GM18498 (cell line): Measurements from ENCODE around the gene RIMS1.

Source experiments
- ATAC-seq: cut with Tn5 transposase; IDR thresholded peaks from one replicate; pipeline ENCODE4 v1.9.1; 2021; ENCODE audit warnings: mild to moderate bottlenecking, moderate library complexity; ENCODE audit not compliant: unreplicated experiment

The RIMS1 gene

DNA sequence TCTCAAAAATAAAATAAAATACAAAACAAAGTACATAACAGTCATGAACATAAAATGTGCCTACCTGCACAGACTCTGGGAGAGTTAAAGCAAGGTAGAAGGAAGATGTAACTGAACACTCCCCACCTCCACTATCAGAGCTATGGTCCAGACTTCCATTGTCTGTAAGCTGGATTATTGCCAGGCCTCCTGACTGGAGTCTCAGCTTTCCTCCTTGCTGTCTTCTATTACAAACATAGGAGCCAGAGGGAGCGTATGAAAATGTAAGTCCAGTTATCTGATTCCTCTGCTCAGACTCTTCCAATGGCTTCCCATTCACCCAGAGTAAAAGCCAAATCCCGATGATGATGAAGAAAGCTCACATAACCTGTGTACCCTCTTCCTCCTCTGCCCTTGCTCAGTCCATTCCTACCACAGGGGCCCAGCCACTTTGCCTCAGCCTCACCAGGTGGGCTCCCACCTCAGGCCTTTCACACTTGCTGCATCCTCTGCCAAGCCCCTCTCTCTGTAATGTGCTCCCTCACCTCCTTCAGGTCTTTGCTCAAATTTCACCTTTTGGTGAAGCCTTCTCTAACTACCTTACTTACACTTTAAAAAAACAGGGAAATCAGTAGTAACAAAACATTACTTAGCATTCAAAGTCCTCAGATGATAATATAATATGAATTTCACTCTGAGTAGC lies 194.1 kb downstream of the RIMS1 start:
- ATAC-seq: no peak

DNA sequence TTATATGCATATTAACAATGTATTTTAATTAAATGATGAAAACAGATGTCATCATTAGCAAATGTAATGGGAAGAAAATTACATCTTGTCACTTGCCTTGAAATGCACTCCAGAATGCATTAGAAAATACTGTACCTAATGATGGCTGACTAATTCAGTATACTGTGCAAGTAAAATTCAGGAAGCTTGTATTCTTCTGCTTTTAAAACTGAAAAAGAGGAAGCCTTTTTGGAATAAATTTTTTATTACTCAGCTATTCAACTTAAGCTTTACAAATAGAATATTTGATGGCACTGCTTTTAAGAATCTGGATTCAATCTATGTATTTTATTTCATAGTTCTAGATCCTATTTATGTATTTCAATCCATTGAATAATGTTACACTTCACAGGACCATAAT lies 195.5 kb downstream of the RIMS1 start:
- ATAC-seq: no peak

DNA sequence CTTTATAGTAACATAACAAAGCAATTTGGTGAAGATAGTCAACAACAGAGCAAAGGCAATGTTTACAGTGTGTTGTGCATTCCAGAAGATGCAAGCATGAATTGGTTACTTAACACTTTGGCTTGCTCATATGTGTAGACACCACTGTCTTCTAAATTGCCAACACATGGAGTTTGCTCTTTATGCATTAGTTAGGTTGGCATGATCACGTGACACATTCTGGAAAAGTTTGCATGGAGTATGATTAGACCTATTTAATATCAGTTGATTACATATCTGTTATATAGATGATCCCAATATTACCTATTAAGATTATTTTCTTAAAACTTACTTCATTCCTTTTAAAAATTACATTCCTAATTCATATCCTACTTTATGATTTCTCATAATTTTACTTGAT lies 197.6 kb downstream of the RIMS1 start:
- ATAC-seq: no peak

DNA sequence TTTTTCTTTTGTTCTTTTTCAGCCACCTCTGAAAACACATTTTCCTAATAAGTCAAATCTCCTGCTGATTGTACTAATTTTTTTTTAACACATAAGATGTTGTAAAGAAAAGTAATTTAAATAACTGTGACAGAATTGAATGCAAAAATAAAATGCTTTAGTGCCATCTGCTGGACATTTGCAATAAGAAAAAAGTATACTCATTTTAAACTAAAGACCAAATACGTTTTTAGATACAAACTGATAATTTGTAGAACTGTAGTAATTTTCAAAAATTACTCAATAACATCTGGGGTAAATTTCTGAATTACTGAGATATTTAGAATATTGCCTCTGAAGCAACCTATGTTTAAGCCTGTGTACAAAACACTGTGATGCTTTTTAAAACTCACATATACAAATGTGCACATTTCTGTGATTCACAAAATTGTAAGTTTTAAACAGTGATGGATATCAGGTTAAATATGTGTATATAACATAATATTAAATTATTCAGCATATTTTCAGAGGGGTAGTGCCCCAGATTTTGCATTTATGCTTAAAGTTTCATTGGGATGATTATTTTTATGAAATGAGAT lies 198.7 kb downstream of the RIMS1 start:
- ATAC-seq: no peak

DNA sequence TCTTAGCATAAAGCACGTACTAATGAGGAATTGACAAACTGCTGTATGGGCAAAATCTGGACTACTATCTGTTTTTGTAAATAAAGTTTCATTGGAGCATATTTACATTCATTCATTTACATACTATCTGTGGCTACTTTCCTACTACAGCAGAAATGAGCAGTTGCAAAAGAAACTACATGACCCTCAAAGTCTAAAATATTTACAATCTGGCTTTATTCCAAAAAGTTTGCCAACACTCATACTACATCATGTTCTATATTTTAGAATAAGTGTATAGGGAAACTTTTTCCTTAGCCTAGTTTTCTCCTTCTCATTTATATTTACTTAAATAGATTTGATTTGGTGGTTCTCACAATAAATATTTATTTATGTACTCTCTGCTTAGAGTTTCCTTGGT lies 208.2 kb downstream of the RIMS1 start:
- no peak for ATAC-seq

DNA sequence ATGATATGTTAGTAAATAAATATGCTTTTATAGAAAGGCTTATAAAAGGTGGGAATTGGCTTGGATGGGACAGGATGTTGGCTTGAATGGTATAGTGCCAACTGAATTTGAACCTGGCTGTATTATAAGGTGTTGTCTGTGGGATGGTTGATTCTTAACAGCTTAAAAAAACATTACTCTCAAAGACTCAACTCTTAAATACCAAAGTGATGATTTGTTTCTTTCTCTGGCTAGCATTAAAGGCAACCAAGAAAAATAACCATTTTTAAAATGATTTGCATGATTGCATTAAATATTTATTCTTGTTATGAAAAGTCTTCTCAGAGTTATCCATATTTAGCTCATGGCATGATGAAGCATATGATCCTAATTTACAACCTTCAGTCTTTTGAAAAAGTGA lies 216.2 kb downstream of the RIMS1 start:
- ATAC-seq: no peak

DNA sequence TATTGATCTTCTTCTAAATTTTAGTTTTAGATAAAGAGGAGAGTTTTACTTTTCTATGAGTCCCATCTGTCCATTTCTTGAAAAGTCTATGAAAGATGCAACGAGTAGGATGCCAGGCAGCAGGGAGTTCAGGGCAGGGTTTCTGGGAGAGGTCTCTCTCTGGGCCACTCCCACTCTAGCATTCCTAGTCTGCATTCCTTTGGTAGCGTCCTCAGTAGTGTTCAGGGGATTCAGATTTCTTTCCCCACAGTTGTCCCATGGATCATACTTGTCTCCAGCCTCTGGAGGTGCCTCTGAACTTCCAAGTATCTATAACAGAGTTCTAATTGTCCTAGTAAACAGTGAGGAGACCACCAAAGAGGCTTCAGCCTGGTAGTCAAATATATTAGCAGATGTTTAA lies 225.3 kb downstream of the RIMS1 start:
- no peak for ATAC-seq

DNA sequence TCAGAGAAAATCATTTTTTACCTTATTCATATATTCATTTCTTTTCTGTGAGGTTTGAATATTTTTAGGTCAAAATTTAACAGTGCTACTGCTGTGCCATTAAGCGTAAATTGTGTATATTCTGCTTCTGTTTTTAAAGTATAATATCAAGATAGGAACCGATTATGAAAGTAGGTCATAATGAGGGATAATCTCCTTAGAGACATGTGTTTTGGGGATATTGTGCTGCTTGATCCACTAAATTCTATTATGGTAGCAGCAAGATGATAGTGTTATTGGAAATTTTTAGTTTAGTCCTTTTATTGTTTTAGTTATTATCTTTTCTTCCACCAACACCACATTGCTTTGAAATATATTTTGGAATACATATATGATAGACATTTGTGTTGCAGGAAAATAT lies 244.0 kb downstream of the RIMS1 start:
- no peak for ATAC-seq

DNA sequence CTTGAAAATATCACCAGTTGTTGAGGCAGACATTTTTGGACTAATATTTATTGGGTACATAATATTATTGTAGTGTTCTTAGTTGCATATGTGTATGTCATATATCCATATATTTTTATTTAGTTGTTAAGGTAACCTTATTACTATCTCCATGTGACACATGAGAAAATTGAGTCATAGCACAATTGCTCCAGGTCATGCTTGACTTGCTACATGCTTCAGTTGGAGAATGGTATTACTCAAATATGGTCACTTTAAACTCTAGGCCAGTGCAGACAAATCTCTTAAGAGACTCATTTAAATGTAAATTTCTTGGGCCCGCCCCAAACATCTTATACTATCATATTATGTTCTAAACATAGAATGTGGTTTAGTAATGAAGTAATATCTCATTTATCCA lies 246.1 kb downstream of the RIMS1 start:
- ATAC-seq: no peak

DNA sequence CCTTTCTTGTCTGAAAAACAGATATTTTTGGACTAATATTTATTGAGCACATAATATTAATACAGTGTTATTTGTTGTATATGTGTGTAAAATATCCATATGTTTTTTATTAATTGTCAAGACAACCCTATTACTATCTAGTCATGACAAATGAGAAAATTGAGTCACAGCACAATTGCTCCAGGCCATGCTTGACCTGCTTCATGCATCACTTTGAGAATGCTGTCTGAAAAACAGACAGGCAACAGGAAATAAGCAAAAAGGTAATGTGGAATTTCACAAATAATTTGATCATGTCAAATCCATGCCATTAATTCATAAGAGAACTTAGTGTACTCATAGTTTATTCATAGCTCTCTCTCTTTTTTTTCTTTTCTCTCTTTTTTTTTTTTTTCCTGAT lies 246.5 kb downstream of the RIMS1 start:
- ATAC-seq: no peak

DNA sequence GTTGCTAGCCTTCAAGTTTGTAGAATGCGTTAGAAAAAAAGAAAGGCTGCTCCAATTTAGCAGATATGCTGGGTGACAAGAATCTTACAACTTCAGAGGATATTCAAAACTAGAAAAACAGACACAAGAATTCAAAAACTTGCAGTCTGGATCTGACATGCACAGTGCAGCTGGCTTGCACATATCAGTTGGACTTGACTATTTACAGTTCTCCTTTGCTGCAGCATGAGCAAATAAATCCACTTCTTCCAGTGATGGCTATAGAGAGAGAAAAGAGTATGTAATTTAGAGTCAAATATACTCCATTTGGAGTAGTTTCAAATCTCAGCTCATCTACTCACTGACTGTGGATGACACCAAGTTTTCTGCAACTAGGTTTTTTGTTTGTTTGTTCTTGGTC lies 247.0 kb downstream of the RIMS1 start:
- no peak for ATAC-seq

DNA sequence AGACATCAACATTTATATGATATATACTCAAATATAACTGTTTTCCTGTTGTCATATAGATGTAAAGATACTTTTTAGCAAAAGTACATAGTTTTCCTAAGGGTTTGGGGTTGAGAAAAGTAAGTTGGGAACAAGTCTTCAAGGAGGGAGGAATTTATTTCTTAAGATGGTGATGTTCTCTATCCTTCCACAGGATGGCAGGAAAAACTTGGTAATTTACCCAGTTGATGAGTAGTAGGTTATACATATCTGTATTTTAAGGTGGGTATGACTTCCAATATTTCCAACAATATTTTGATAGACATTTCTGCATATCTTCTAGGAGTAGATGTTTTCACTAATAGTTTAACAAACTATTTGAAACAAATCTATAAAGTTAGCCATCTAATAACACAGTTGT lies 254.4 kb downstream of the RIMS1 start:
- ATAC-seq: no peak

DNA sequence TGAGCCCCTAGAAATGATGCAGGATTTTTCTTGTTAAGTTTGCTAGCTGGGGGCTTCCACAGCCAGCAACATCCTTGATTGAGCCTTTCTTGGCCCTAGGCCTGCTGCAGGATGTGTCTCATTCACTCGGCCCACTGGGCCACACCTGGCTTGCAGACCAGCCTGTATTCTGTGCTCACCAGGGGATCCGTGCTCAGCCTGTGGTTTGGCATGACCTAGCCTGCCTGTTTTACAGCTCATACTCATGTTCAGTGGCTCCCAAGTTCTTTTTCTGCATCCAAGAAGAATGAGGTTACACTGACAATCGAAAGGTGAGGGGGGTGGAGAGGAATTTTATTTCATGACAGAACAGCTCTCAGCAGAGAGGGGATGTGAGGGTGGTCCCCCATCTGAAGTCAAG lies 263.4 kb downstream of the RIMS1 start:
- ATAC-seq: no peak

DNA sequence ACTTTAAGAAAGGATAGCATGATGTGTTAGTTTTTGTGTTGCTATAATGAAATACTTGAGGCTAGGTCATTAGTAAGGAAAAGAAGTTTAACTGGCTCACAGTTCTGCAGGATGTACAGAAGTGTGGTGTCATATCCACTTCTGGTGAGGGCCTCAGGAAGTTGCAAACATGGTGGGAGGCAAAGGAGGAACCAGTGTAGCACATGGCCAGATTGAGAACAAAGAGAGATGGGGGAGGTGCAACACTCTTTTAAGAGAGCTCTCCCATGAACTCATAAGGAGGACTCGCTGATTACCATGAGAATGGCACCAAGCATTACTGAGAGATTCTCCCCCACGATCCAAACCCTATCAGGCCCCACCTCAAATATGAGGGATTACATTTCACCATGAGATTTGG lies 265.4 kb downstream of the RIMS1 start:
- no peak for ATAC-seq

DNA sequence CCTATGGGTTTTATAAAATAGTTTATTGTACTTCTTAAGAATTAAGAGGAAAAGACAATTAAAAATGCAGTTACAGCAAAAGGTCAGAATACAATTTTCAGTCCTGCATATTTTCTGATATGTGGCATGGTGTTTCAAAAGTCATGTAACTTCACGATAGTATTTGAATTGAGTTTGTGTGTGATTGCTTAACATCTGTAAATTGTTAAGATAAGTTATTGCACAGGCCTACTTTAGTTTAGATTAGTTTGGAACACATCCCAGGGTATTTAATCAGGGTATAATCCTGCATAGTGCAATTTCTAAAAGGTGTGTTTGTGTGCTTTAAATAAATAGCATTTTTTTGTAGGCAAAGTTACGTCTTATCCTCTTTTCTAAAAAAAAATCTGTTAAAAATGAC lies 289.6 kb downstream of the RIMS1 start:
- no peak for ATAC-seq

DNA sequence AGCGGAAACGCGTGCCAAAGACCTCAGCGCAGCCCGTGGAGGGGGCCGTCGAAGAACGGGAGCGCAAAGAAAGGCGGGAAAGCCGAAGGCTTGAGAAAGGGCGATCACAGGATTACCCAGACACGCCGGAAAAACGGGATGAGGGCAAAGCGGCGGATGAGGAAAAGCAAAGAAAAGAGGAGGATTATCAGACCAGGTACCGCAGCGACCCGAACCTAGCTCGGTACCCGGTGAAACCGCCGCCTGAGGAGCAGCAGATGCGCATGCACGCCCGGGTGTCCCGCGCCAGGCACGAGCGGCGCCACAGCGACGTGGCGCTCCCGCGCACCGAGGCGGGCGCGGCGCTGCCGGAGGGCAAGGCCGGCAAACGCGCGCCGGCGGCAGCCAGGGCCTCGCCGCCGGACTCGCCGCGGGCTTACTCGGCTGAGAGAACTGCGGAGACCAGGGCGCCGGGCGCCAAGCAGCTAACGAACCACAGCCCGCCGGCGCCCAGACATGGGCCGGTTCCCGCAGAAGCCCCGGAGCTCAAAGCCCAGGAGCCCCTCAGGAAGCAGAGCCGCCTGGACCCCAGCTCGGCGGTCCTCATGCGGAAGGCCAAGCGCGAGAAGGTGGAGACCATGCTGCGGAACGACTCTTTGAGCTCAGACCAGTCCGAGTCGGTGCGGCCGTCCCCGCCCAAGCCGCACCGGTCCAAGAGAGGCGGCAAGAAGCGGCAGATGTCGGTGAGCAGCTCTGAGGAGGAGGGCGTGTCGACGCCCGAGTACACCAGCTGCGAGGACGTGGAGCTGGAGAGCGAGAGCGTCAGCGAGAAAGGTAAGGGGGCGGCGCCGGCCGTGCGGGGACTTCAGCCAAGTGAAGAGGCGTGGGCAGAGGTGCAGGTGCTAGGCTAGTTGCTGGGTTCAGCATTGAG lies 296.2 kb downstream of the RIMS1 start:
- peak; percentile 71 for ATAC-seq

DNA sequence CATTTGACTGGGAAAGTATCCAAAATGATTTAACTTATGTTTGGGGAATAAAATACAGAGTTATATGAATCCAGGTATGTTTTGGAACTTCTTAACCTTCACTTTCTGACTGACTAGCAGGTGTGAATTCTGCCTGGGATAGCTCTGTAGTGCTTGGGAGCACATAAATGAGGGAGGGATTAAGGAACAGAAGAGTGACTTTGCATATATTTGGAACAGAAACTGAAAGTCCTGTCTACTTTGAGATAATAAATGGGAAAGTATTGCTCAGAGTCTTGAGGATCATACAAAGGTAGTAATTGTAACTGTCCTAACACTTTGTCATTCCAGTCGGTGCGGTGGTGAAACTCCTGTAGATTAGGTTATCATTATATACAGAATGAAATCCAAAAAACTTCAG lies 317.6 kb downstream of the RIMS1 start:
- no peak for ATAC-seq

DNA sequence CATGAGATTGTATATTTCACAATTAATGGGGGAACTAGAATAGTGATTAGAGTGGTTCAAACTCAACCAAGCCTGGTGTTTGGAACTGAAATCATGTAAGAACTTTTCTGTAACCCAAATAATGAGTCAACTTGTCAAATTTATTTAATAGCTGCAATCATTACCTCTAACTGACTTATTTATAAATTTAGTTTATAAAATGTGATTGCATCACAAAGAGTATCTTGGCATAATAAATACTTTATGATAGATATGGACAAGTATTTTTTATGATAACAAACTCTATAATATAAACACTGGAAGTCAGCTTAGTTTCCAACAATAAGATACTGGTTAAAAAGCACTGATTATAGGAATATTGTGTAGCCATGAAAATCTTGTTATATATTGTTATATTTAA lies 319.1 kb downstream of the RIMS1 start:
- no peak for ATAC-seq

DNA sequence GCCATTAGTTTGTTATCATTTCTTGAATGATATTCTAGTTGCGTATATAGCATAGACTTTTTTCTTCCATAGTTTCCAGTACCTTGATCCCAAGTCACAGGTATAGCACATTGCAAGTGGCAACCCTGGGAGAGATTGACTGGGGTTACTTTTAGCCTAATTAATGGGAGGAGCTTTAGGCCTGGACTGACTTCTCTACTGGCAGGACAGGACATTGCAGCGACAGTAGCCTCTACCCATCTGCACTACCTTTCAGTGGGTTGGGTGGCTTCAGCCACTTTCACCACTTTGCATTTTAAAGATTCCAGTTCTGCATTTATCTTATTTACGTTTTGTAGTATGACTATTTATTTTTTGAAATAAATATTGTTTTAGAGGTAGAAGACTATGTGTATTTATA lies 320.3 kb downstream of the RIMS1 start:
- ATAC-seq: no peak

DNA sequence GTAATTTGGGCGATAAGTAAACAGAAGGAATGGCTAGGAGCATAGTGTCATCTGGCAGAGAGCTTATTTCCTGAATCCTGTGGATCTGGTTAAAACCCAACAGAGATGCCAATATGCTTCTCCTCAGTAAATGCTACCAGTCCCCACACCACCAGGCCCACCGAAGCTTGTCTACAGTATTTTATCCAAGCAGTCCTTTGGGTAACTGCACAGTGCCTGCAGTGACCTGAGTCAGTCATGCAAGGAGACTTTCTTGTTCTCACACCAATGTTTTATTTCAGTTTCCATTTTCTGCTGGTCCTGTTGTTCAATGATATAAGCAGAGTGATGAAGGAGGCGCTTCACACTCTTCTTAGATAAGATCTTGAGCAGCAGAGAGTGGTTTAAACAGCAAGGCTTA lies 326.3 kb downstream of the RIMS1 start:
- ATAC-seq: peak; percentile 48

DNA sequence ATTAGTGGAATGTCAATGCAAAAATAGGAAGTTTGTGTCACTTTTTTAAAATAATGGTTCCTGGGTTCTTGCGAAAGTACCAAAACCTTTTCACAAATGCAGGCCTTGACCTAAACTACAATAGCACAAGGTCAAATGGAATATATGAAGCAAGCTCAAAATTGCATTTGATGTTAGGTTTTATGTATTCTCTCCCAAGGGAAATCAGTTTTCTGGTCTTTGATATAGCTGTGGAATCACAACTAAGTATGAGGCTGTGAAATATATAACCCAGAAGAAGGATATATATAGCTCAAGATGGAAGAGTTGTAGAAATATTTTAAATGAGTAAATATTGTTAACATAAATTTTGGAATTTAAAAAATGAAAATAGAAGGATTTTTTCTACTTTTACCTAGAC lies 327.3 kb downstream of the RIMS1 start:
- no peak for ATAC-seq
